Sigmoid colon (tissue), 4 donors: ENCODE data around the gene PEX10.

Experiments
- EP300 ChIP-seq, 4 donors: sonication (generic); formaldehyde crosslinking; IDR thresholded peaks; one replicate each; pipeline ENCODE4 v1.6.1; 2017; ENCODE audit warnings: antibody characterized with exemption in 4 of 4
- POLR2A ChIP-seq, 2 donors: fragments of 450-650 bp; IDR thresholded peaks; one replicate each; pipeline ENCODE4 v1.6.1; 2016; ENCODE audit warnings: antibody characterized with exemption in 2 of 2, mild to moderate bottlenecking in 2 of 2, moderate library complexity in 2 of 2
- POLR2AphosphoS5 ChIP-seq, 4 donors: sonication (generic); formaldehyde crosslinking; IDR thresholded peaks; one replicate each; pipeline ENCODE4 v1.6.1; 2017; ENCODE audit warnings: antibody characterized with exemption in 4 of 4
- TF ChIP-seq, protein P1 (sequence below), 4 experiments: fragments of 450-650 bp in 3 of 4; fragments of 200-600 bp in 1 of 4; IDR thresholded peaks; one replicate each; pipeline ENCODE4 v1.5.1; 2016 to 2019; ENCODE audit warnings: antibody characterized with exemption in 4 of 4, mild to moderate bottlenecking in 3 of 4, moderate library complexity in 2 of 4

DNA sequence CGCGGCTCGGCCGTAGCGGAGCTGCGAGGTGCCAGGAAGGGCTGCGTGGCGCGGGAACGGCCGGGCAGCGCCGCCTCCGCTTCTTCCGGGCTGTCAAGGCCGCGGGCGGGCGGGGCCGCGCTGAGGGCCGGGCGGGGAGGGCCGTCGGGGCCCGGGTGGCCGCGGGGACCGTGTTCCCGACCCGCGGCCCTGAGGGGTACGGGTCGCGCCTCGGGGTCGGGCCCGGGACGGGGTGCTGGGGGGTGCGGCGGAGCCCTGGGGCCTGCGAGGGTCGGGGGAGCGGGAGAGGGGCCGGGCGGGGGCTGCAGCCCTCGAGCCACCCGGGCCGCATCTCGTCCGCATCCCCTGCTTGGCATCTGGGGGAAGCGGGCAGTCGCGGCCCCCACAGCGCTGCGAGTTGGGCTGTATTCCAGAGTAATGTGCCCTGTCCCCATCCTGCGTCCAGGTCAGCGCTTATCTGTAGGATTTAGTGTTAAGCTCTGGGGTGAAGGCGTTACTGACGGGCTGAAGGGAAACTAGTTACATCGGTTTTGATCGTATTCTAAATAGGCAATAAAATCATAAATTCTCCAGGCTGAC is 20.3 kb downstream of the PEX10 start:
- TF ChIP-seq, protein P1, sequence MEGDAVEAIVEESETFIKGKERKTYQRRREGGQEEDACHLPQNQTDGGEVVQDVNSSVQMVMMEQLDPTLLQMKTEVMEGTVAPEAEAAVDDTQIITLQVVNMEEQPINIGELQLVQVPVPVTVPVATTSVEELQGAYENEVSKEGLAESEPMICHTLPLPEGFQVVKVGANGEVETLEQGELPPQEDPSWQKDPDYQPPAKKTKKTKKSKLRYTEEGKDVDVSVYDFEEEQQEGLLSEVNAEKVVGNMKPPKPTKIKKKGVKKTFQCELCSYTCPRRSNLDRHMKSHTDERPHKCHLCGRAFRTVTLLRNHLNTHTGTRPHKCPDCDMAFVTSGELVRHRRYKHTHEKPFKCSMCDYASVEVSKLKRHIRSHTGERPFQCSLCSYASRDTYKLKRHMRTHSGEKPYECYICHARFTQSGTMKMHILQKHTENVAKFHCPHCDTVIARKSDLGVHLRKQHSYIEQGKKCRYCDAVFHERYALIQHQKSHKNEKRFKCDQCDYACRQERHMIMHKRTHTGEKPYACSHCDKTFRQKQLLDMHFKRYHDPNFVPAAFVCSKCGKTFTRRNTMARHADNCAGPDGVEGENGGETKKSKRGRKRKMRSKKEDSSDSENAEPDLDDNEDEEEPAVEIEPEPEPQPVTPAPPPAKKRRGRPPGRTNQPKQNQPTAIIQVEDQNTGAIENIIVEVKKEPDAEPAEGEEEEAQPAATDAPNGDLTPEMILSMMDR (IDR thresholded peaks at IDR 0.05) = no peak
- no peak for TF ChIP-seq EP300 (IDR thresholded peaks at IDR 0.05)
- TF ChIP-seq POLR2A (IDR thresholded peaks at IDR 0.05) = no peak
- no peak for TF ChIP-seq POLR2AphosphoS5 (IDR thresholded peaks at IDR 0.05)
